ENCODE data around the gene TRIML2. TPM values are rescaled to one million over a fixed set of nuclear protein-coding genes. Genes with fewer than 3 reads are reported as not detected.

The TRIML2 gene
- total and polyA plus RNA-seq, 8 donors: not detected

GRCh38 chr4:188147176-188147575 lies 37.8 kb upstream of the TRIML2 start:
- H3K9me3 ChIP-seq: peaks cover 0 to 10% (median 0%) of the 10 kb centered on the region in 4 donors
- H3K4me1 ChIP-seq: no peaks in the 10 kb centered on the region
- H3K27me3 ChIP-seq: no peaks in the 10 kb centered on the region
- intact Hi-C loops (cut with DNase I; ENCODE audit: low total_unique reads): no loop called here
- H3K4me3 ChIP-seq: no peak overlapping the region
- no peak overlapping the region for H3K27ac ChIP-seq
- TF ChIP-seq POLR2AphosphoS5 (IDR thresholded peaks at IDR 0.05) (no peak), EP300 (IDR thresholded peaks at IDR 0.05) (no peak), POLR2A (IDR thresholded peaks at IDR 0.05) (no peak), CTCF (IDR thresholded peaks at IDR 0.05) (no peak)
- WGBS, 5 donors: 86 to 95% (median 94%) methylated on average over 11 of the region's 11 CpGs
- H3K36me3 ChIP-seq: no peaks in the 10 kb centered on the region
- no peak for DNase-seq

GRCh38 chr4:188146618-188147017 lies 37.2 kb upstream of the TRIML2 start:
- DNase-seq: no peak
- no peaks in the 10 kb centered on the region for H3K27me3 ChIP-seq
- WGBS, 5 donors: 89 to 94% (median 91%) methylated on average over 11 of the region's 11 CpGs
- H3K4me3 ChIP-seq: no peak overlapping the region
- H3K4me1 ChIP-seq: no peaks in the 10 kb centered on the region
- H3K36me3 ChIP-seq: no peaks in the 10 kb centered on the region
- TF ChIP-seq POLR2AphosphoS5 (IDR thresholded peaks at IDR 0.05) (no peak), CTCF (IDR thresholded peaks at IDR 0.05) (no peak), POLR2A (IDR thresholded peaks at IDR 0.05) (no peak), EP300 (IDR thresholded peaks at IDR 0.05) (no peak)
- intact Hi-C loops (cut with DNase I; ENCODE audit: low total_unique reads): no loop called here
- no peak overlapping the region for H3K27ac ChIP-seq
- peaks cover 0 to 10% (median 0%) of the 10 kb centered on the region in 4 donors for H3K9me3 ChIP-seq

- H3K9me3 ChIP-seq: peaks cover 0 to 10% (median 0%) of the 10 kb centered on the region in 4 donors
- DNase-seq: no peak
- no peak overlapping the region for H3K4me3 ChIP-seq
- no peak overlapping the region for H3K27ac ChIP-seq
- no peaks in the 10 kb centered on the region for H3K27me3 ChIP-seq
- no peak for TF ChIP-seq POLR2A (IDR thresholded peaks at IDR 0.05)
- 80 to 93% (median 89%) methylated on average over 10 of the region's 10 CpGs for whole genome bisulfite sequencing, 5 donors
- no peaks in the 10 kb centered on the region for H3K36me3 ChIP-seq
- H3K4me1 ChIP-seq: no peaks in the 10 kb centered on the region
- intact Hi-C loops (cut with DNase I; ENCODE audit: low total_unique reads): no loop called here
Observed at GRCh38 chr4:188145601-188146000, 36.2 kb upstream of the TRIML2 start.

GRCh38 chr4:188143731-188144130 lies 34.3 kb upstream of the TRIML2 start:
- TF ChIP-seq CTCF (IDR thresholded peaks at IDR 0.05) (no peak), EP300 (IDR thresholded peaks at IDR 0.05) (no peak), POLR2AphosphoS5 (IDR thresholded peaks at IDR 0.05) (no peak), POLR2A (IDR thresholded peaks at IDR 0.05) (no peak)
- Histone ChIP-seq H3K27ac (no peak overlapping the region), H3K4me3 (no peak overlapping the region), H3K36me3 (no peaks in the 10 kb centered on the region), H3K9me3 (no peaks in the 10 kb centered on the region), H3K27me3 (no peaks in the 10 kb centered on the region), H3K4me1 (no peaks in the 10 kb centered on the region)
- 64 to 85% (median 72%) methylated on average over 11 of the region's 11 CpGs for WGBS, 5 donors
- peak in 1 of 2 donors; percentile 18 for DNase-seq
- intact Hi-C loops (cut with DNase I; ENCODE audit: low total_unique reads): no loop called here

GRCh38 chr4:188139671-188140070 lies 30.3 kb upstream of the TRIML2 start:
- DNase-seq: no peak

More at GRCh38 chr4:188139671-188140070, 30.3 kb upstream of the TRIML2 start:
- Histone ChIP-seq H3K4me1 (no peaks in the 10 kb centered on the region), H3K36me3 (no peaks in the 10 kb centered on the region), H3K27ac (no peak overlapping the region), H3K9me3 (no peaks in the 10 kb centered on the region), H3K27me3 (no peaks in the 10 kb centered on the region), H3K4me3 (no peak overlapping the region)
- WGBS, 5 donors: 86 to 92% (median 90%) methylated on average over 18 to 19 of the region's 19 CpGs
- intact Hi-C loops (cut with DNase I; ENCODE audit: low total_unique reads): no loop called here
- TF ChIP-seq POLR2AphosphoS5 (IDR thresholded peaks at IDR 0.05) (no peak), POLR2A (IDR thresholded peaks at IDR 0.05) (no peak), CTCF (IDR thresholded peaks at IDR 0.05) (no peak), EP300 (IDR thresholded peaks at IDR 0.05) (no peak)
